ENCODE measurements around the gene ZNF358. TPM values are rescaled to one million over a fixed set of nuclear protein-coding genes. Genes with fewer than 3 reads are reported as not detected.

ZNF358 gene
- total and polyA plus RNA-seq, 2 of the 13 experiments (the other 11 are each of a cell fraction or from before 2014, with no cell fraction given) = 9.1 to 37.0 TPM

DNA sequence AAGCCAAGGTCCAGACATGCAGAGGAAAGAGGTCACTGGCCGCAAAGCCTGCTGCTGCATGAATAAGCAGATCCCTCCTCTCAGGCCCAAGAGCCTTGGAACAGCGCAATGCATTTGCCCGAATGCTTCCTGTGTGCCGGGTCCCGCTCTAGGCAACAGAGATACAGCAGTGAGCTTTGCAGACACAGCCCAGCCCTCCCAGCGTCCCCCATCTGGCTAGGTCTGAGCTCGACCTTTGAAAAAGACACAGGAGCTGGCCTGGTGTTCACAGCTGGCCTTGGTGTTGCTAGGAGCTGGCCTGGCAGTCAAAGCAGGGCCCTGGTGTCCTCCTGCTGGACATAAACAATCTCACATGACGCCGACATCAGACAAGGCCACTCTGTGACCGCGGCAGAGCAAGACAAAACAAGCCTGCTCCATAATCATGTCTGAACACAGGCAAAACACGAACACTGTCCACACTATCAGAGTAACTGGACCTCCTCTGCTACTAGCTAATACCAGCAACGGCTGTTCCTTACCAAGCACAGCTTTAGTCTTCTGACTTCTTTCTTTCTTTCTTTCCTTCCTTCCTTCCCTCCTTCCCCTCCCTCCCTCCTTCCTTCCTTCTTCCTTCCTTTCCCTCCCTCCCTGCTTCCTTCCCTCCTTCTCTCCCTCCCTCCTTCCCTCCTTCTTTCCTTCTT, 21.3 kb upstream of the ZNF358 start (continued):
- TF ChIP-seq, protein P1, sequence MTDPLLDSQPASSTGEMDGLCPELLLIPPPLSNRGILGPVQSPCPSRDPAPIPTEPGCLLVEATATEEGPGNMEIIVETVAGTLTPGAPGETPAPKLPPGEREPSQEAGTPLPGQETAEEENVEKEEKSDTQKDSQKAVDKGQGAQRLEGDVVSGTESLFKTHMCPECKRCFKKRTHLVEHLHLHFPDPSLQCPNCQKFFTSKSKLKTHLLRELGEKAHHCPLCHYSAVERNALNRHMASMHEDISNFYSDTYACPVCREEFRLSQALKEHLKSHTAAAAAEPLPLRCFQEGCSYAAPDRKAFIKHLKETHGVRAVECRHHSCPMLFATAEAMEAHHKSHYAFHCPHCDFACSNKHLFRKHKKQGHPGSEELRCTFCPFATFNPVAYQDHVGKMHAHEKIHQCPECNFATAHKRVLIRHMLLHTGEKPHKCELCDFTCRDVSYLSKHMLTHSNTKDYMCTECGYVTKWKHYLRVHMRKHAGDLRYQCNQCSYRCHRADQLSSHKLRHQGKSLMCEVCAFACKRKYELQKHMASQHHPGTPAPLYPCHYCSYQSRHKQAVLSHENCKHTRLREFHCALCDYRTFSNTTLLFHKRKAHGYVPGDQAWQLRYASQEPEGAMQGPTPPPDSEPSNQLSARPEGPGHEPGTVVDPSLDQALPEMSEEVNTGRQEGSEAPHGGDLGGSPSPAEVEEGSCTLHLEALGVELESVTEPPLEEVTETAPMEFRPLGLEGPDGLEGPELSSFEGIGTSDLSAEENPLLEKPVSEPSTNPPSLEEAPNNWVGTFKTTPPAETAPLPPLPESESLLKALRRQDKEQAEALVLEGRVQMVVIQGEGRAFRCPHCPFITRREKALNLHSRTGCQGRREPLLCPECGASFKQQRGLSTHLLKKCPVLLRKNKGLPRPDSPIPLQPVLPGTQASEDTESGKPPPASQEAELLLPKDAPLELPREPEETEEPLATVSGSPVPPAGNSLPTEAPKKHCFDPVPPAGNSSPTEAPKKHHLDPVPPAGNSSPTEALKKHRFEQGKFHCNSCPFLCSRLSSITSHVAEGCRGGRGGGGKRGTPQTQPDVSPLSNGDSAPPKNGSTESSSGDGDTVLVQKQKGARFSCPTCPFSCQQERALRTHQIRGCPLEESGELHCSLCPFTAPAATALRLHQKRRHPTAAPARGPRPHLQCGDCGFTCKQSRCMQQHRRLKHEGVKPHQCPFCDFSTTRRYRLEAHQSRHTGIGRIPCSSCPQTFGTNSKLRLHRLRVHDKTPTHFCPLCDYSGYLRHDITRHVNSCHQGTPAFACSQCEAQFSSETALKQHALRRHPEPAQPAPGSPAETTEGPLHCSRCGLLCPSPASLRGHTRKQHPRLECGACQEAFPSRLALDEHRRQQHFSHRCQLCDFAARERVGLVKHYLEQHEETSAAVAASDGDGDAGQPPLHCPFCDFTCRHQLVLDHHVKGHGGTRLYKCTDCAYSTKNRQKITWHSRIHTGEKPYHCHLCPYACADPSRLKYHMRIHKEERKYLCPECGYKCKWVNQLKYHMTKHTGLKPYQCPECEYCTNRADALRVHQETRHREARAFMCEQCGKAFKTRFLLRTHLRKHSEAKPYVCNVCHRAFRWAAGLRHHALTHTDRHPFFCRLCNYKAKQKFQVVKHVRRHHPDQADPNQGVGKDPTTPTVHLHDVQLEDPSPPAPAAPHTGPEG (CRISPR knock-in tag; IDR thresholded peaks at IDR 0.05) = no peak
- TF ChIP-seq TOE1 (CRISPR knock-in tag; IDR thresholded peaks at IDR 0.05) = no peak
- no peak for TF ChIP-seq NR2F1 (CRISPR knock-in tag; IDR thresholded peaks at IDR 0.05)
- peak; percentile 37; the same call in 1 of the 2 replicates for TF ChIP-seq ZNF792 (CRISPR knock-in tag; IDR thresholded peaks at IDR 0.05)
- TF ChIP-seq ZSCAN22 (CRISPR knock-in tag; IDR thresholded peaks at IDR 0.05) = peak; percentile 81
- TF ChIP-seq RBM22 (optimal IDR thresholded peaks at IDR 0.05; ENCODE audit: low read length) = no peak
- 0 out of 2 replicates have a peak, but pooled peaks have one; percentile 50 for TF ChIP-seq SP140L (CRISPR knock-in tag; IDR thresholded peaks at IDR 0.05; ENCODE audit: borderline replicate concordance)
- peak; percentile 64; the same call in 1 of the 2 replicates for TF ChIP-seq PHF8 (CRISPR knock-in tag; IDR thresholded peaks at IDR 0.05)
- TF ChIP-seq, protein P2, sequence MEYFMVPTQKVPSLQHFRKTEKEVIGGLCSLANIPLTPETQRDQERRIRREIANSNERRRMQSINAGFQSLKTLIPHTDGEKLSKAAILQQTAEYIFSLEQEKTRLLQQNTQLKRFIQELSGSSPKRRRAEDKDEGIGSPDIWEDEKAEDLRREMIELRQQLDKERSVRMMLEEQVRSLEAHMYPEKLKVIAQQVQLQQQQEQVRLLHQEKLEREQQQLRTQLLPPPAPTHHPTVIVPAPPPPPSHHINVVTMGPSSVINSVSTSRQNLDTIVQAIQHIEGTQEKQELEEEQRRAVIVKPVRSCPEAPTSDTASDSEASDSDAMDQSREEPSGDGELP (IDR thresholded peaks at IDR 0.05; ENCODE audit: borderline replicate concordance, low read depth) = peak; percentile 89
- TF ChIP-seq, protein P3, sequence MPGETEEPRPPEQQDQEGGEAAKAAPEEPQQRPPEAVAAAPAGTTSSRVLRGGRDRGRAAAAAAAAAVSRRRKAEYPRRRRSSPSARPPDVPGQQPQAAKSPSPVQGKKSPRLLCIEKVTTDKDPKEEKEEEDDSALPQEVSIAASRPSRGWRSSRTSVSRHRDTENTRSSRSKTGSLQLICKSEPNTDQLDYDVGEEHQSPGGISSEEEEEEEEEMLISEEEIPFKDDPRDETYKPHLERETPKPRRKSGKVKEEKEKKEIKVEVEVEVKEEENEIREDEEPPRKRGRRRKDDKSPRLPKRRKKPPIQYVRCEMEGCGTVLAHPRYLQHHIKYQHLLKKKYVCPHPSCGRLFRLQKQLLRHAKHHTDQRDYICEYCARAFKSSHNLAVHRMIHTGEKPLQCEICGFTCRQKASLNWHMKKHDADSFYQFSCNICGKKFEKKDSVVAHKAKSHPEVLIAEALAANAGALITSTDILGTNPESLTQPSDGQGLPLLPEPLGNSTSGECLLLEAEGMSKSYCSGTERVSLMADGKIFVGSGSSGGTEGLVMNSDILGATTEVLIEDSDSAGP (CRISPR knock-in tag; IDR thresholded peaks at IDR 0.05; ENCODE audit: borderline replicate concordance) = peak; percentile 78; the same call in 1 of the 2 replicates
- 0 out of 2 replicates have a peak, but pooled peaks have one; percentile 40 for TF ChIP-seq ETV6 (CRISPR knock-in tag; conservative IDR thresholded peaks at IDR 0.05)
- TF ChIP-seq, protein P4, sequence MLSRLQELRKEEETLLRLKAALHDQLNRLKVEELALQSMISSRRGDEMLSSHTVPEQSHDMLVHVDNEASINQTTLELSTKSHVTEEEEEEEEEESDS (CRISPR knock-in tag; IDR thresholded peaks at IDR 0.05; ENCODE audit: borderline replicate concordance) = no peak
- TF ChIP-seq, protein P5, sequence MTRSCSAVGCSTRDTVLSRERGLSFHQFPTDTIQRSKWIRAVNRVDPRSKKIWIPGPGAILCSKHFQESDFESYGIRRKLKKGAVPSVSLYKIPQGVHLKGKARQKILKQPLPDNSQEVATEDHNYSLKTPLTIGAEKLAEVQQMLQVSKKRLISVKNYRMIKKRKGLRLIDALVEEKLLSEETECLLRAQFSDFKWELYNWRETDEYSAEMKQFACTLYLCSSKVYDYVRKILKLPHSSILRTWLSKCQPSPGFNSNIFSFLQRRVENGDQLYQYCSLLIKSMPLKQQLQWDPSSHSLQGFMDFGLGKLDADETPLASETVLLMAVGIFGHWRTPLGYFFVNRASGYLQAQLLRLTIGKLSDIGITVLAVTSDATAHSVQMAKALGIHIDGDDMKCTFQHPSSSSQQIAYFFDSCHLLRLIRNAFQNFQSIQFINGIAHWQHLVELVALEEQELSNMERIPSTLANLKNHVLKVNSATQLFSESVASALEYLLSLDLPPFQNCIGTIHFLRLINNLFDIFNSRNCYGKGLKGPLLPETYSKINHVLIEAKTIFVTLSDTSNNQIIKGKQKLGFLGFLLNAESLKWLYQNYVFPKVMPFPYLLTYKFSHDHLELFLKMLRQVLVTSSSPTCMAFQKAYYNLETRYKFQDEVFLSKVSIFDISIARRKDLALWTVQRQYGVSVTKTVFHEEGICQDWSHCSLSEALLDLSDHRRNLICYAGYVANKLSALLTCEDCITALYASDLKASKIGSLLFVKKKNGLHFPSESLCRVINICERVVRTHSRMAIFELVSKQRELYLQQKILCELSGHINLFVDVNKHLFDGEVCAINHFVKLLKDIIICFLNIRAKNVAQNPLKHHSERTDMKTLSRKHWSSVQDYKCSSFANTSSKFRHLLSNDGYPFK (CRISPR knock-in tag; IDR thresholded peaks at IDR 0.05; ENCODE audit: borderline replicate concordance) = peak; percentile 54; the same call in 1 of the 2 replicates
- TF ChIP-seq, protein P6, sequence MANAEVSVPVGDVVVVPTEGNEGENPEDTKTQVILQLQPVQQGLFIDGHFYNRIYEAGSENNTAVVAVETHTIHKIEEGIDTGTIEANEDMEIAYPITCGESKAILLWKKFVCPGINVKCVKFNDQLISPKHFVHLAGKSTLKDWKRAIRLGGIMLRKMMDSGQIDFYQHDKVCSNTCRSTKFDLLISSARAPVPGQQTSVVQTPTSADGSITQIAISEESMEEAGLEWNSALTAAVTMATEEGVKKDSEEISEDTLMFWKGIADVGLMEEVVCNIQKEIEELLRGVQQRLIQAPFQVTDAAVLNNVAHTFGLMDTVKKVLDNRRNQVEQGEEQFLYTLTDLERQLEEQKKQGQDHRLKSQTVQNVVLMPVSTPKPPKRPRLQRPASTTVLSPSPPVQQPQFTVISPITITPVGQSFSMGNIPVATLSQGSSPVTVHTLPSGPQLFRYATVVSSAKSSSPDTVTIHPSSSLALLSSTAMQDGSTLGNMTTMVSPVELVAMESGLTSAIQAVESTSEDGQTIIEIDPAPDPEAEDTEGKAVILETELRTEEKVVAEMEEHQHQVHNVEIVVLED (CRISPR knock-in tag; IDR thresholded peaks at IDR 0.05; ENCODE audit: borderline replicate concordance) = no peak; the same call in 1 of the 2 replicates

Measured in HepG2 (cell line).